ENCODE data around the gene PIH1D1. TPM values are rescaled to one million over a fixed set of nuclear protein-coding genes. Genes with fewer than 3 reads are reported as not detected.
A peak's percentile ranks its signal among the peaks of the same experiment; 100 is the strongest.

The PIH1D1 gene
- total RNA-seq, 2 experiments from 2014 or later = 124 to 126 TPM

- ChIA-PET POLR2A (interaction anchor here (0.8 to 6.3 kb wide), 7 partner anchors 15 to 79 kb away, joined by 3 to 63 read pairs (median 3); partner anchors contain the start of genes ALDH16A1 and RPL13A), CTCF (interaction anchor here (0.6 to 5.3 kb wide), 16 partner anchors 15 to 530 kb away, joined by 3 to 27 read pairs (median 4); partner anchors contain the start of genes ALDH16A1 and PIH1D1)
- intact Hi-C loops (cut with micrococcal nuclease) = no loop called here
- Mint-ChIP-seq H3K36me3 (ENCODE audit: low read depth) (peaks cover 6% of the 10 kb centered on the region), H3K27me3 (no peaks in the 10 kb centered on the region), H3K4me3 (peak overlapping the region; percentile 35), H3K27ac (peak overlapping the region; percentile 88), H3K9me3 (no peaks in the 10 kb centered on the region), H3K4me1 (ENCODE audit: low read depth) (peaks cover 41% of the 10 kb centered on the region)
- DNase-seq (no peak), ATAC-seq (no peak)
- TF ChIP-seq CTCF (IDR thresholded peaks at IDR 0.05) = no peak
Observed at GRCh38 chr19:49470615-49470978, 19.0 kb upstream of the PIH1D1 start.

- peak overlapping the region; percentile 88 for H3K27ac Mint-ChIP-seq
- TF ChIP-seq CTCF (IDR thresholded peaks at IDR 0.05) = peak; percentile 72
- H3K4me3 Mint-ChIP-seq = peak overlapping the region; percentile 35
- no peaks in the 10 kb centered on the region for H3K9me3 Mint-ChIP-seq
- peaks cover 6% of the 10 kb centered on the region for H3K36me3 Mint-ChIP-seq (ENCODE audit: low read depth)
- peaks cover 41% of the 10 kb centered on the region for H3K4me1 Mint-ChIP-seq (ENCODE audit: low read depth)
- ChIA-PET POLR2A (interaction anchor here (0.8 to 6.3 kb wide), 9 partner anchors 16 to 127 kb away, joined by 3 to 63 read pairs (median 3); partner anchors contain the start of genes ALDH16A1, RPL13A and RPS11), CTCF (interaction anchor here (0.6 to 5.3 kb wide), 18 partner anchors 12 to 529 kb away, joined by 3 to 27 read pairs (median 4); partner anchors contain the start of genes ALDH16A1 and PIH1D1)
- DNase-seq = peak; percentile 94
- ATAC-seq = peak; percentile 70
- intact Hi-C loops (cut with micrococcal nuclease) = no loop called here
- H3K27me3 Mint-ChIP-seq = no peaks in the 10 kb centered on the region
Observed at GRCh38 chr19:49469828-49470614, 18.4 kb upstream of the PIH1D1 start.

- ATAC-seq = peak; percentile 60
- no peaks in the 10 kb centered on the region for H3K9me3 Mint-ChIP-seq
- peaks cover 11% of the 10 kb centered on the region for H3K36me3 Mint-ChIP-seq (ENCODE audit: low read depth)
- POLR2A ChIA-PET = interaction anchor here (1.2 to 6.3 kb wide), 3 partner anchors 15 to 27 kb away, joined by 3 to 63 read pairs (median 13); partner anchors contain the start of genes ALDH16A1, RPL13A and RPS11
- peaks cover 41% of the 10 kb centered on the region for H3K4me1 Mint-ChIP-seq (ENCODE audit: low read depth)
- TF ChIP-seq CTCF (IDR thresholded peaks at IDR 0.05) = no peak
- H3K27me3 Mint-ChIP-seq = no peaks in the 10 kb centered on the region
- peak overlapping the region; percentile 95 for H3K27ac Mint-ChIP-seq
- peak; percentile 89 for DNase-seq
- peak overlapping the region; percentile 24 for H3K4me3 Mint-ChIP-seq
- CTCF ChIA-PET = interaction anchor here (1.8 to 5.3 kb wide), 4 partner anchors 14 to 137 kb away, joined by 6 to 27 read pairs (median 18); partner anchors contain the start of genes ALDH16A1 and PIH1D1
- intact Hi-C loops (cut with micrococcal nuclease) = no loop called here
Observed at GRCh38 chr19:49468746-49469447, 17.3 kb upstream of the PIH1D1 start.

GRCh38 chr19:49468199-49468598 lies 16.6 kb upstream of the PIH1D1 start:
- Mint-ChIP-seq H3K4me3 (no peak overlapping the region), H3K27me3 (no peaks in the 10 kb centered on the region), H3K27ac (peak overlapping the region; percentile 95), H3K36me3 (ENCODE audit: low read depth) (peaks cover 11% of the 10 kb centered on the region), H3K9me3 (no peaks in the 10 kb centered on the region), H3K4me1 (ENCODE audit: low read depth) (peaks cover 37% of the 10 kb centered on the region)
- CTCF ChIA-PET = interaction anchor here (2.8 to 3.1 kb wide), 2 partner anchors 13 to 16 kb away, joined by 15 to 22 read pairs; partner anchors contain the start of genes ALDH16A1 and PIH1D1
- intact Hi-C loops (cut with micrococcal nuclease) = no loop called here
- POLR2A ChIA-PET = interaction anchor here (6.3 kb wide), 1 partner anchor 21 kb away, joined by 63 read pairs; the partner anchor contains the start of gene RPL13A
- TF ChIP-seq CTCF (IDR thresholded peaks at IDR 0.05) = no peak
- DNase-seq (no peak), ATAC-seq (no peak)

Data from activated CD8-positive, alpha-beta T cell treated with anti-CD3 and anti-CD28 coated beads for 36 hours (primary cell).